PC-3 (cell line): ENCODE measurements around the gene KIF7.

ENCODE experiments used
- EZH2 ChIP-seq: fragments of 300-600 bp; sonication (generic); IDR thresholded peaks from one replicate; pipeline ENCODE4 v1.6.1; 2017; ENCODE audit warnings: antibody characterized with exemption, mild to moderate bottlenecking, low read length; ENCODE audit not compliant: unreplicated experiment
- EZH2phosphoT487 ChIP-seq: fragments of 300-600 bp; sonication (generic); IDR thresholded peaks from 2 replicates; pipeline ENCODE4 v1.6.1; 2018; ENCODE audit warnings: mild to moderate bottlenecking, antibody characterized with exemption, low read length, borderline replicate concordance

DNA sequence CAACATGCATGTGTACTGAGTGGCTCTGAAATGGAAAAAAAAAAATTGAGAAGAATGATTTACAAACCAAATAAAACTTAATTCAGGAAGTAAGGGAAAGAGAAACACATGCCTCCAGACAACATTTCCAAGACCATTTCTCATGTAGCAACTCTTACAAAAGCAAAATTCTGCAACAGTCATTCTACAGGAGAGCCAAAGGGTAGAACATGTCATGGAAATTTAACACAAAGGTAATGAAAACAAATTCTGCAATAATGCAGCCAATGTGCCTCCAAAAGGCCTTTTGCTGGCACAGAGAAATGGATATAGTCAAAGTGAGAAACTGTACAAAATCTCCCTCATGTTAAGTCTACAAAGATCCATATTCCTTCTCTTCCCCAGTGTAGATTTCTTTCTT, 31.3 kb upstream of the KIF7 start:
- TF ChIP-seq EZH2 = no peak
- no peak for TF ChIP-seq EZH2phosphoT487
